Muscle of arm (tissue), 12 donors: ENCODE results near the gene TLK1. TPM values are rescaled to one million over a fixed set of nuclear protein-coding genes. Genes with fewer than 3 reads are reported as not detected.
"Not testable (repeated sequence)": the region's sequence is repeated elsewhere in the genome, so short reads cannot be mapped to it uniquely, and the experiment has no call there.

Source experiments
- DNase-seq: peaks from one replicate; pipeline ENCODE4 v3.0.0-alpha.2; 2013
- polyA plus RNA-seq, 12 donors: library from polyadenylated mRNA; unstranded; fragments of 120-200 nt; gene quantifications; one replicate each; pipeline ENCODE4 v1.2.1, GENCODE V29; 2013; ENCODE audit not compliant: insufficient read length in 12 of 12

The TLK1 gene
- polyA plus RNA-seq, 12 donors = 20.0 to 721 (median 28.2) TPM

DNA sequence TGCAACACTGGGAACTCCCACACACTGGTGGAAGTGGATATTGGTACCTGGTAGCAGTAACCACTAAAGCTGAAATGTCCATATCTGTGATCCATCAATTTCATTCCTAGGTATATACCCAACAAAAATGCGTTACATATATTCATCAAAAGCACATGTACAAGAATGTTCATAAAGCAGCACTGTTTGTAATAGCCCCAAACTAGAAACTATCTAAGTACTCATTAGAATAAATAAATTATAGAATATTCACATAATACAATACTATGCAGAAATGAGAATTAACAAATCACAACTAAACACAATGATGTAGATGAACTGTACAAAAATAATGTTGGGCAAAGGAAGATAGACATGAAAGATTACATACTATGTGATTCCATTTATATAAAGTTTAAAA lies 11.1 kb upstream of the TLK1 start:
- no peak for DNase-seq

DNA sequence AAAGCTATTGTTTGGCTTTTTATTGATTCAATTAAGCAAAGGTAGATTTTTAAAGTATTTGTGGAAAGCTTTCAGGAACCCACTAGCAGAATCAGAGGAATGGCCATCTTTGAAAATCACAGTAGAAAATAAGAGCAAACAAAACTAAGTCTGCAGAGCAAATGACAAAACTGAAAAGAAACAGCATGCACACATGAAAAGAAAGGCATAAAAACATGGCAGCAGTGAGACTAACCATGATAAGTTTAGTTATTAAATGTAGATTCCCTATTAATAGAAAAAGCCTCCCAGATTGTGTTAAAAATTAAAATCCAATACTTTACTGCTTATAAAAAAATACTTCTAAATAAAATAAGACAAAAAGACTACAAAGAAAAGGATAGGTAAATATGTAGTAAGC lies 9.1 kb upstream of the TLK1 start:
- DNase-seq = no peak

DNA sequence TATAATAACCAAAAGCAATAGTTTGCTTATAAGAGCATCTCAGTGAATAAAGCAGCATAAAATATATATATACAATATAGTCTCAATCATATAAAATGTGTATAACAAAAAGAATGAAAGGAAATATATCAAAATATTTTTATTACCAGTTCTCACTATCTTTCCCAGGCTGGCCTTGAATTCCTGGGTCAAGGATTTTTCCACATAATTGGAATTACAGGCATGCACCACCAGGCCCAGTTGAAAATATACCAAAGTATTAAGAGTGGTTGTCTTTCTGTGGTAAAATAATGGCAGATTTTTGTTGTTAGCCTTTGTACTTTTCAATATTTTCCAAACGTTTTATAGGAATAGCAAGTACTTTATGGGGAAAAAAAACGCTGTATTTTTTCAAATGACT lies 8.6 kb upstream of the TLK1 start:
- no peak for DNase-seq

DNA sequence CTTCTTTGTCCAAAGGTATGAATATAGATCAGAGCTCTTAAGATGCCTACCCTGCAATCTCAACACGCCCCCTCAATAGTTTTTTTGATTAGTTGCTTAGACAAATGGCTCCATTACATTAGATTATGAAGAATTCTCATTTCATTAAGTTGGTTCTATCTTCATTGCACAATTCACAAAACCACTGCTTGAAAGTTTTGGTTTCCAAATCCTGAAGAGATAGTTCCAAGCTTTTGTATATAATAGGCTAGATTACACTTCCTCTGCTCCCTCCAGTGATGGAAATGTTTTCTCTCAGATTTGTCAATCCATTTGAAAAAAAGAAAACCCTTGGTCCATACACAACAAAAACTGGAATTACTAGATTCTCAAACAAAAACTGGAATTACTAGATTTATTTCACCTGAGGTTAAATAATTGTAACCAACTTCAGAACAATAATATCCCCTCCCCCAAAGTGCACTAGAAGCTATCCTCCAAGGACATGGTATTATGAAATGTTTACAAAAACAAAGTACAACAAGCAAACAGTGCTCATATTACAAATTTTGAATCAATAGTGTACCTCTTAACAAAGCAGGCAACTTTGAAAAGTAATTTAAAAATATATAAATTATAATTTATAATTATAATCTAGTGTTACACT lies 6.8 kb upstream of the TLK1 start:
- DNase-seq = no peak

DNA sequence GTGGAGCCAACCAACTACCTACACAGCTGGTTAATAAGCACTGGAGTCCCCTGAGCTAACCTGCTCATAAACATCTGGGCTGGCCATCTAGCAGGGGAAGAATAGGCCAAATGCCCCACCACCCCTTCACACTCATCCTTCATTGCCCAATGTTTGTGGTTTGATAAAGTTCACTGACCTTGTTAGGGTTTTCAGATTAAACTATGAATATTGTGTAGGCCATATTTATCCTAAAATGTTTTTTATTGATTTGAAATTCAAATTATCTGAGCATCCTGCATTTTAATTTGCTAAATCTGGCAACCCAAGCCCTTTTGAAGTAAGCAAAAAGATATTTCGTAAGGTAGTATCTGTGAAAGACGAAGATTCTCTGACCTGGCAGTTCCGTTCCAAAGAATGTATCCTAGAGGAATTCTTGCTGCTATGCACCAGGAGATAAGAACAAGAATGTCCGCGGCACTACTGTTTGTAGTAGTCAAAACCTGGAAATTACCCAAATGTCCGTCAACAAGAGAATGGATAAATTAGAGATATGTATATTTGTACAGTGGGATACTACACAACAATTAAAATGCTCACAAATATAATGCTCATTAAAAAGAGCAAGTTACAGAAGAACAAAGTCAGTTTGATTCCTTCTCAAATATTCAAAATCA lies 5.8 kb upstream of the TLK1 start:
- no peak for DNase-seq

DNA sequence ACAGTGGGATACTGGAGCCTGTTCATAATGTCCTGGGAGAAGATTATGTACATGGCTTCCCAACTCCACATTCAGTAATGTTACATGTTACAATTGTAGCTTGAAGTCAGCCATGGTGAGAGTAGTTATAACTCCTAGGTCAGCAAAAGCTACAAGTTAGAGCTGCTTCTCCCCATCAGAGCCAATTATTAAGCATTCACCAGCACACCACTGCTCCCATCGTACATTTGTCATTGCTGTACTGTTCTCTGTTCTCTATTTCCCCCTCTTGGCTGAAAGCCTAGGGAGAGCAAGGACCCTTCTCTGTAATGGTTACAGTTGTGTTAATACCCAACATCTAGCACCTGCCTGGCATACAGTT lies 5.3 kb upstream of the TLK1 start:
- no peak for DNase-seq

DNA sequence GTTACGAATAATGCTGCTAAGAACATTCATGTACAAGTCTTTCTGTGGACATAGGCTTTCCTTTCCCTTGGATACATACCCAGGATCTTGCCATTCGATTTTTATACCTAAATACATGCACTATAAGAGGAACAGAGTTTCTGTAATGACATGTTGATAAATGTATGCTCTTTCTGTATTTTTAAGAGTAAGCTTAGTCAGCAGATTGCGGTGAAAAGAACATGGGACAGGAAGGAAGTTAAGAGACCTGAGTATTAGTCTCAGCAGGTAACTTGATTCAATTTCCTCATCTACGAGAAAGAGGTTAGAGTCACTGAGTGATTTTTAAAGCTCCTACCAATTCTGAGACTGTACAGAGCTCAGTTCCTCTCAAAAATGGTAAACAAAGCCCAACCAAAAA lies 2.6 kb upstream of the TLK1 start:
- DNase-seq = no peak

DNA sequence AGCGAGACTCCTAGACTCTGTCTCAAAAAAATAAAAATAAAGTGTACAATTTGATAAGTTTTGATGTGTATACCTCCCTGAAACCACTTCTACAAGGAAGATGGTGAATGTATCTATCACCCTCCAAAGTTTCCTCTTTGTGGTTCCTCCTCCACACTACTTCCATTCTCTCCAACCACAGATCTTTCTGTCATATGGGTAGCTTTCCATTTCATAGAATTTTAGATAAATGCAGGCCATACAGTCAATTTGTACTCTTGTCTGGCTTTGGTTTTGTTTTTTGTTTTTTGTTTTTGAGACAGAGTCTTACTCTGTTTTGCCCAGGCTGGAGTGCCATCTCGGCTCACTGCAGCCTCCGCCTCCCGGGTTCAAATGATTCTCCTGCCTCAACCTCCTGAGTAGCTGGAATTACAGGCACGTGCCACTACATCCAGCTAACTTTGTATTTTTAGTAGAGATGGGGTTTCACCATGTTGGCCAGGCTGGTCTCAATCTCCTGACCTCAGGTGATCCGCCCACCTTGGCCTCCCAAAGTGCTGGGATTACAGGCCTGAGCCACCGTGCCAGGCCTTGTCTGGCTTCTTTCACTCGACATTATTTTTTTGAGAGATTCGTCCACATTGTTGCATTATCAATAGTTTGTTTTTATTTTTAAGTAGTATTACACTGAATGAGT lies 2.0 kb upstream of the TLK1 start:
- not testable (repeated sequence) for DNase-seq

DNA sequence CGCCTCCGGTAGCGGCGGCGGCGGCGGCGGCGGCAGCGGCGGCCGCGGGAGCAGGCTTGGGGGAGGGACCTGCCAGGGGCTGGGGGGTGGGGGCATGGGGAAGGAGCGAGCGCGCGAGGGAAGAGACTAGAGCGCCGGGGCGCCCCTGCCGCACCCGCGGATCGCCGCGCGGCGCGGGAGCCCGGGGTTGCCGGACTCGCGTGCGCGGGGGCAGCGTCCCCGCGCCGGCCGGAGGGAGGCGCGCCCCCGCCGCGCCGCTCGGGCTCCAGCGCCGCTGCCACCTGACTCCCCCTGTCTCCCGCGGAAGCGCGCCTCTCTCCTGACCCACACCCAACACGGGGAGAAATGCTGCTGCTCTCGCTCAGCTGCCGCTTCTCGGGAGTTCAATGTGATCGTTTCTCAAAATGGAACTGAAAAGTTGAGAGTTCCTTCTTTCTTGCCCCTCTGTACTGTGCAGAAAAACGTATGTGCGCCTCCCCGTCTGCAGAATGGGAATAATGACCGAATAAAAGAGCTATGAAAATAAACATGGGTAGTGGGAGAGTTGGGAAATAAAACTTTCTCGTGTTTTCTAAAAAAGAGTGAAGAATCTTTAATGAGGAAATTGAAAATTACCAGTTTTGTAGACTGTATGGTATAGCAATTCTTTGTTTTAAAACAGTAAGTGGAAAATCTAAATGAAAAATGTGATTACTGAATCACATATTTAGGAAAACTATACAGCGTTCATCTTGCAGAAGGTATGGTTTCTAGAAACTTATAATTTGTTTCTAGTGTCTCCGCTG lies 455 bp upstream of the TLK1 start:
- DNase-seq = peak; percentile 76

DNA sequence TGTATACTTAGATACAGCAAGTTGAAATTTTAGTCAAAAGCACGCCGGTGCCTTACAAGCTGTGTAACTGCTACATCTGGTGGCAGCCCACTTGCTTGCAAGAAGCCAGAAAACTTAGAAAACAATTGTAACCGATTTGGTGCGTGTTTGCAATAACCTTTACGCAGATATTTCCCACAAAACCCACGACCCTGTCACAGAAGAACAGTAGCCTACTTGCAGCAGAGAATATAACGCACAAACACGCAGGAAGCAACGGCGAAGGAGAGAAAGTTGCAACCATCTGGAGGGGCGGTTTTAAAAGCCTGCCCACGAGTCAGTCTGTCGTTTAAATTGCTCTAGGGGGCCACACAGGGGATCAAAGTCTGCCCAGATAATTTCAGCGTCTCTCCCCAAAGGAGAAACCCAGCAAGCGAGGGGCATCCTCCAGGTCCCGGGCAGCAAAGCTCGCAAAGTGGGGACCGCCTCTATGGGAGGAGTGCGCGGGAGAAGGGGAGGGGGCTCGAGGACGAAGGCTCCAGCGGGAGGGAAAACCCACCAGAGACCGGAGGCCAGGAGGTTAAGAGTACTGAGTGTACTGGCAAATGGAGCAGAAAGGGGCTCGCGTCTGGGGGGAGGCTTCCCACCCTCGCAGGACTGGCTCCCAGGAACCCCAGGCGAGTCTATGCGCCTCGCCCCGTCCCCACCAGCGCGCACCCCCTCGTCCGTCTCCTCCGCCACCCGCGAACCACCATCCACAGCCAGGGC lies 1.1 kb downstream of the TLK1 start:
- DNase-seq = peak; percentile 65

DNA sequence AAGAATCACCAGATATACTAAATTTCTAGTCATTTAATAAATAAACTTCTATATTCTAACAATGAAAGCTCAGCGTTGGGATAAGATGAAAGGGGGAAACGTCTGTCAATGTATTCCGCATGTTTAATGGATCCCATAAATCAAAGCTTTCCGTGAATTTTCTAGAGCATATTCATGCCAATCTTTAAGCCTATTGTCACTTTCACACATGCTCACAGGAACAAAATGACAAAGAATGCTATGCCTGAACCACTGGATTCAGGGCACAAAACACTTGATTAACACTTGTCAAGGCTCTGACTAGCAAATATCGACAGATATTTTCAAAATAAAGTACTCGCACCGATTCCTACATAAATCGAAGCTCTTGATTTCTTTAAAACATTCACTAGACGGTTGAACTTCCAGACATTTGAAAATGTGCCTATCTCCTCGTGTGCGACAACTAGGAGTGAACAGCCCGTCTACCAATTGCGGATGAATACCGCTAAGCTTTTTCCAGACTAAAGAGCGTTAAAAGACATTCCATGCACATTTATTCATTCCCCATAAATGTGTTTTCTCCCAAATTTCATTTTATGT lies 1.8 kb downstream of the TLK1 start:
- DNase-seq = no peak

DNA sequence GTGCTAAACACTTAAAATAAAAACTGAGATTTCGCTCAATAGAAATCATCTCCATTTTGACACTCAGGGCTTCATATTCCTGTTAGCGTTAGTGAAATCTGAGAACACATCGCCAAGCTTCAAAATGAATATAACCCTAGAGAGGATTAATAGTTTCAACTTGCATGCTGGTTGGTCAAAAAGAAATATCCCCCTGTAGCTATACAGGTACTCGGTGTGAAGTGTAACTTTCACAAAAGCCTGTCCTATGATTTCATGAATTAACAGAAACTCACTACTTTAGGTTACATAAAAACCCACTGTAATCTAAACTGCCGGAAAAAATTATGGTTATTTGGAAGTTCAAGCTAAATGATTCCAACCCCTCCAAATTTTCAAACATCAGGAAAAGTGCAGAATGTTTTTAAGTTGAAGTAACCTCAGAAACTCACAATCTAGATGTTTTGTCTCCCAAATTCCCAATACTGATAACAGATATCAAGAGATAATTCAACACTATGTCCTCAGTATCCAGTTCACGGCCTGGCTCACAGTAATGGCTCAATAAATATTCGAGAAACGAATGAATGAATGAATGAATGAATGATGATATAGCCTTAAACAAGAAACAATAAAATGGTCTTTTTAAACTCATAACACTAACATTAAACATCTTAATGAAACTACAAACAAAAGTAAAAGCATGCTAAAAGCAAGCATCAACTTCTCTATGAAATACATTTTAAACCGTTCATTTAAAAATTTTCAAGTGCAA lies 2.5 kb downstream of the TLK1 start:
- no peak for DNase-seq

DNA sequence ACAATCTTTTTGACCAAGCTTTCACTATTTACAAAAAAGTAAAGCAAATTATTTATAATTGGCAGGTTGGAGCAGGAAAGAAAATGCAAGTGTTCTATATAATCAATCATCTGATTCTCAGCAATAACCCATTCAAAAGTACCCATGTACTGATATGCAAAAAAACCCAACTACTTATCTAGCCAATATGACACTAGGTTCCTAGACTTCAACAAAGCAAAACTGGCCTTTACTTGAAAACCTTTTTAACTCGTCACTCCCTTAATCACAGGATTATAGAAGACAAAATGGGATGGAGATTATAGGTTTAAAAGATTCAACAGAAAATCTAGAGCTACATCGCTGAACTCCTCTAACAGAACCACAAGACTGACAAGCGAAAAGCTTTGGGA lies 3.6 kb downstream of the TLK1 start:
- DNase-seq = no peak

DNA sequence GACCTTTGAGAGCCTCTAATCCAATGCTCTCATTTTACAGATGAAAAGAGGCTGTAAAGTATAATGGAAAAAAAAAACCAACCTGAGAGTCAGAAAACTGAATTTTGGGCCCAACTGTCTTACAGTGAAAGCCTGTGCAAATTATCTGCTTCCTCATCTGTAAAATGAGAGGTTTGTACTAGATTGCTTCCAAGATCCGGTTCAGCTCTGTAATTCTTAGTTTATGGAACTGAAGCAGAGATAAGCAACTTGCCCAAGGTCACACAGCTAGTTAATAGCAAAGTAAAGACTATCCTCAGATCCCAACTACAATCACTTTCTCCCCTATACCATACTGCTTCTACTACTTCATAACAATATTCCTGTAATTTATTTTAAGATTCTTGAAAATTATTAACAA lies 6.3 kb downstream of the TLK1 start:
- no peak for DNase-seq

DNA sequence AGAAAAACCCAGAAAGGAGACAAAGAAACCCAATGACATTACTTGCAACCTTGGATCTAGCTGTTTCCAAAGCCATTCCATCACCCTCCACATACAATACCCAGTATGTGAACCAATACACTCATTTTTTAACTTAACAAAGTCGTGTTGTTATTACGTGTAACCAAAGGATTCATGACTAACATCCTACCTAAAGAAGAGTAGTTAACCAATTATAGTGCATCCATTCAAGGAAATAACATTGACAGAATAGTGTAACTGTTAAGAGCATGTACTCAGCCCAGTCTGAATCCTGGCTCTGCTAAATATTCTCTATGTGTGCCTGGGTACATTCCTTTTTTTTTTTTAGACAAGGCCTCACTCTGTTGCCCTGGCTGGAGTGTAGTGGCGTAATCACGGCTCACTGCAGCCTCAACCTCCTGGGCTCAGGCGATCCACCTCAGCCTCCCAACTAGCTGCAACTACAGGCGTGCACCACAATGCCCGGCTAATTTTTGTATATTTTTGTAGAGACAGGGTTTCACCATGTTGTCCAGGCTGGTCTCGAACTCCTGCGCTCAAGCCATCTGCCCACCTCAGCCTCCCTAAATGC lies 9.9 kb downstream of the TLK1 start:
- no peak for DNase-seq

DNA sequence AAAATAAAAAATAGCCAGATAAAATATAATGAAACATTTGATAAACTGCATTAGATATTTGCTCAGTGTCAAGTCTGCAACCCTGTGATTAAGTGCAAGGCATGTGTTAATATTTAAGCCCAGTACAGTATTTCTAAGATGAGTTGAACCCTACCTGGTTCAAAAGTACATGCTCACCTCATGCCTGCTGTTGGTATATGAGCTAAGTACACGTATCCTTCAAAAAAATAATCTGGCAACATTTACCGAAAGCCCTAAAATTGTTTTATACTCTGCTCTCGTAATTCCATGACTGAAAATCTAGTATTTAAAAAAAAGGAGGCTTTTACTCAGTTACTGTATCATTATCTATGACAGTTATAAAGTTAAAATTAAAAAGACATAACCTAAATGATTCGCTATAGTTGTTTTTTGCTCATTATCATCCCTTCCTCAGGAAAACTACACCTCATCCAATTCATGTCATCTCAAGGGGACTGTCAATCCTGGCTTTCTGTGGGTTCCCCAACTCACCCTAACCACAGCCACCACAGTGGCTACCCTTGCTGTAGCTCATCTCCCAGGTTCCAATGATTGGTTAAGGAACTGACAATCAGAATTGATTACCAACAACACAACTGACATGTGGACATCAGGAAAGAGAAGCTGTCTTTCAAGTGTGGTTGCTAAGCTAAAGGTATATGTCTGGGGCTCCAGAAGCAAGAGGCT lies 10.6 kb downstream of the TLK1 start:
- DNase-seq = no peak

DNA sequence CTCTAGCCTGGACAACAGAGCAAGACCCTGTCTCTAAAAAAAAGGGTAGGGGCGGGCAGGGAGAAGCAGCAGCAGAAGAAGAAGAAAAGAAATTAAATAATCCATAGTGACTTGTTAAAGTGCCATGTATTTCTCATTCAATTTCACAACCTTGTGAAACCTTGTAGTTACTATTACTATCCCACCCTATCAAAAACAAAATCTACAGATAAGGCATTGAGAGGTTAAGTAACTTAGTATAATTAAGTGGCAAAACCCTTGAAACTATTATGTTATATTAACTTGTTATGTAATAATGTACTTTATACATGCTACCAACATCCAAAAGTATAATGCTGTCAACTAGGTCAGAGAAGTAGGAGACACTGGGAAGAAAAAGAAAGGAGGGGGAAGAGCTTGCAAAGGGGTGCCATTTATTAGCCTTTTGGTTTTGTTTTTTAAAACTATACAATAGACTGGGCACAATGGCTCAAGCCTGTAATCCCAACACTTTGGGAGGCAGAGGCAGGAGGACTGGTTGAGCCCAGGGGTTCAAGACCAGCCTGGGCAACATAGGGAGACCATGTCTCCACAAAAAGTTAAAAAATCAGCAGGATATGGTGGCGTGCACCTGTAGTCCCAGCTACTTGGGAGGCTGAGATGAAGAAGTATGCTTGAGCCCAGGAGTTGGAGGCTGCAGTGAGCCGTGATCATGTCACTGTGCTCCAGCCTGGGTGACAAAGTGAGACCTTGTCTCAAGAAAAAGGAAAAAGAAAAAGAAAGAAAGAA lies 11.3 kb downstream of the TLK1 start:
- no peak for DNase-seq

DNA sequence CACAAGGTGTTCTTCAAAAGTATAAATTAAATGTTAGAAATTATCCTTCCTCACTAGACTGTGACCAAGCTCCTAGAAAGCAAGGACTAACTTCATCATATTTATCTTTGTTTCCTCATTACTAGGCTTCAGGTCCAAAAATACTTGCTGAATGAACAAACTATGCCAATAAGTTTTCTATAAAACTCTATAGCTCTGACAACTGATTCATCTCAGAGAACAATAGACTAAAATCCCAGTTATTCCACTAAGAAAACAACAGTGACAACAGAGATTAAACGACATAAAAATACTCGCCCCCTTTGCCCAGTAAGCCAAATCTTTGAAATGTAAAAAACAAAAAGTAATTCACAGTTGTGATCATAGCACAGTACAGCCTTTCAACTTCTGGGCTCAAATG lies 13.6 kb downstream of the TLK1 start:
- DNase-seq = no peak

DNA sequence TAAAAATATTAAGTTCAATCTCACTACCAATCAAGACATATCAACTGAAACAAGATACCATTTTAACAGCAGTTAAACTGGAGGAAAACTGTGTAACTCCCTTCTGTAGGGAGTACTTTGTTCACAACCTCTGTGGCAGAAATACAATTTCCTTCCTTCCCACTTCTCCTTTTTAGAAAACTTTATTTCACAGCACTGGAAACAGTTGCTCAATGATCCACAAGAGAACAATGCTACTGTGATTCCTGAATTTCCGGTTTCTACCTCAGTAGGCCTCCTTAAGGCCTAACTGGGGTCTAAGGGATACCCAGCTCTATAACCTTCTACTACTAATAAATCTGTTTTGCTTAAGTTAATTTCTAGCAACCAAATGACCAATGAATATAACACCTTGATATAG lies 14.1 kb downstream of the TLK1 start:
- no peak for DNase-seq
